Measurements from ENCODE around the gene CYP1A2. TPM values are rescaled to one million over a fixed set of nuclear protein-coding genes. Genes with fewer than 3 reads are reported as not detected.
A peak's percentile ranks its signal among the peaks of the same experiment; 100 is the strongest.

CYP1A2 gene
- total and polyA plus RNA-seq, 2 donors (not counting 1 experiment from before 2014, with no cell fraction given): not detected

DNA sequence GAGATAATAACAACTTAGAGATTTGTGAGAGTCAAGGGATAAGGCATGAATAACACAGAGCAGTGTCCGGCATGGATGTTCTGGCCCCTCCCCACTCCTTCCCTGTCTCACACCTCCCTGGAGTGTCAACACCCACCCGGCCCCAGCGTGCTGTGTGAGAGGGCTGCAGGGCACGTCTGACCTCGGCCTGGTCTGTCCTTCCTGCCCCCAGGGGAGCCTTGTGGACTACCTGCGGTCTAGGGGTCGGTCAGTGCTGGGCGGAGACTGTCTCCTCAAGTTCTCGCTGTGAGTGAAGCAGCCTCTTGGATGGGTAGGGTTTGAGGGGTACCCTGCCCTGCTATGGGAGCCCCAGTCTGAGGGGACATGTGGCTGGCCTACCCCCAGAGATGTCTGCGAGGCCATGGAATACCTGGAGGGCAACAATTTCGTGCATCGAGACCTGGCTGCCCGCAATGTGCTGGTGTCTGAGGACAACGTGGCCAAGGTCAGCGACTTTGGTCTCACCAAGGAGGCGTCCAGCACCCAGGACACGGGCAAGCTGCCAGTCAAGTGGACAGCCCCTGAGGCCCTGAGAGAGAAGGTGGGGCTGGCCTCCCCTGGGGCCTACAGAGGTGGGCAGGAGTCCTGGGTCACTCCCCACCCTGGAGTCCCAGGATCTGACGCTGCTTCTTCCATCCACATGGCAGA is 52.8 kb downstream of the CYP1A2 start:
- Mint-ChIP-seq H3K27ac (peak overlapping the region; percentile 56), H3K4me1 (peaks cover 40% of the 10 kb centered on the region), H3K4me3 (no peak overlapping the region), H3K9me3 (ENCODE audit: insufficient read depth) (no peaks in the 10 kb centered on the region), H3K27me3 (no peaks in the 10 kb centered on the region)
- no peak overlapping the region for H3K4me3 ChIP-seq (ENCODE audit: control extremely low read depth in 1 of 5, extremely low read depth in 1 of 5, insufficient read depth in 1 of 5, low read depth in 2 of 5, low read length in 4 of 5)
- peaks cover 83% of the 10 kb centered on the region for H4K20me1 ChIP-seq (ENCODE audit: control insufficient read depth, insufficient read depth, low read length, poor library complexity, severe bottlenecking)
- no peaks in the 10 kb centered on the region for H3K27me3 ChIP-seq (replicated peaks in 1 of 4; ENCODE audit: control extremely low read depth in 1 of 4, control insufficient read depth in 3 of 4, insufficient read depth in 4 of 4, low read length in 3 of 4)
- intact Hi-C loops (cut with micrococcal nuclease): loop anchor here (2.0 kb wide), 1 partner anchor 41 kb away; the partner anchor contains the start of gene ULK3
- no peak for ATAC-seq (ENCODE audit: low read depth)
- peaks cover 0 to 71% of the 10 kb centered on the region in 2 experiments for H3K36me3 ChIP-seq (replicated peaks in 1 of 2; ENCODE audit: control extremely low read depth in 1 of 2, control insufficient read depth in 1 of 2, extremely low read depth in 1 of 2, insufficient read depth in 2 of 2, low read length in 1 of 2)
- H3K79me2 ChIP-seq (ENCODE audit: control insufficient read depth, insufficient read depth, low read length): peaks cover 50% of the 10 kb centered on the region
- no peaks in the 10 kb centered on the region for H3K9me3 ChIP-seq (ENCODE audit: control extremely low read depth in 1 of 3, control insufficient read depth in 2 of 3, insufficient read depth in 1 of 3, low read length in 2 of 3)
- CTCF ChIA-PET: interaction anchor here (1.3 to 37.1 kb wide), 6 partner anchors 14 to 168 kb away, joined by 4 to 2548 read pairs (median 26); partner anchors contain the start of gene CSK
- DNase-seq: no peak
- POLR2A ChIA-PET: interaction anchor here (1.2 to 15.8 kb wide), 3 partner anchors 11 to 24 kb away, joined by 3 to 572 read pairs (median 56); partner anchors contain the start of gene CSK
- H3K4me1 ChIP-seq (ENCODE audit: control insufficient read depth in 2 of 2, insufficient read depth in 2 of 2, low read length in 2 of 2): peaks cover 43 to 46% of the 10 kb centered on the region in 2 donors
- TF ChIP-seq, protein P1, sequence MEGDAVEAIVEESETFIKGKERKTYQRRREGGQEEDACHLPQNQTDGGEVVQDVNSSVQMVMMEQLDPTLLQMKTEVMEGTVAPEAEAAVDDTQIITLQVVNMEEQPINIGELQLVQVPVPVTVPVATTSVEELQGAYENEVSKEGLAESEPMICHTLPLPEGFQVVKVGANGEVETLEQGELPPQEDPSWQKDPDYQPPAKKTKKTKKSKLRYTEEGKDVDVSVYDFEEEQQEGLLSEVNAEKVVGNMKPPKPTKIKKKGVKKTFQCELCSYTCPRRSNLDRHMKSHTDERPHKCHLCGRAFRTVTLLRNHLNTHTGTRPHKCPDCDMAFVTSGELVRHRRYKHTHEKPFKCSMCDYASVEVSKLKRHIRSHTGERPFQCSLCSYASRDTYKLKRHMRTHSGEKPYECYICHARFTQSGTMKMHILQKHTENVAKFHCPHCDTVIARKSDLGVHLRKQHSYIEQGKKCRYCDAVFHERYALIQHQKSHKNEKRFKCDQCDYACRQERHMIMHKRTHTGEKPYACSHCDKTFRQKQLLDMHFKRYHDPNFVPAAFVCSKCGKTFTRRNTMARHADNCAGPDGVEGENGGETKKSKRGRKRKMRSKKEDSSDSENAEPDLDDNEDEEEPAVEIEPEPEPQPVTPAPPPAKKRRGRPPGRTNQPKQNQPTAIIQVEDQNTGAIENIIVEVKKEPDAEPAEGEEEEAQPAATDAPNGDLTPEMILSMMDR (IDR thresholded peaks at IDR 0.05): no peak
- no peak for TF ChIP-seq EZH2 (IDR thresholded peaks at IDR 0.05; ENCODE audit: borderline replicate concordance, insufficient read depth, low read depth, low read length, poor library complexity, severe bottlenecking)
- no peak overlapping the region for H3K4me2 ChIP-seq (replicated peaks; ENCODE audit: low read depth, low read length, poor library complexity, severe bottlenecking)
- 87% methylated on average over 15 of the region's 18 CpGs for whole genome bisulfite sequencing (ENCODE audit: insufficient coverage)
- H3K27ac ChIP-seq (ENCODE audit: low read length in 2 of 2): peak overlapping the region in 1 of 2 donors; percentile 93
- H2AFZ ChIP-seq (ENCODE audit: insufficient read depth, low read depth, low read length, poor library complexity, severe bottlenecking): no peak overlapping the region
- H3K9ac ChIP-seq (ENCODE audit: low read length): no peak overlapping the region

DNA sequence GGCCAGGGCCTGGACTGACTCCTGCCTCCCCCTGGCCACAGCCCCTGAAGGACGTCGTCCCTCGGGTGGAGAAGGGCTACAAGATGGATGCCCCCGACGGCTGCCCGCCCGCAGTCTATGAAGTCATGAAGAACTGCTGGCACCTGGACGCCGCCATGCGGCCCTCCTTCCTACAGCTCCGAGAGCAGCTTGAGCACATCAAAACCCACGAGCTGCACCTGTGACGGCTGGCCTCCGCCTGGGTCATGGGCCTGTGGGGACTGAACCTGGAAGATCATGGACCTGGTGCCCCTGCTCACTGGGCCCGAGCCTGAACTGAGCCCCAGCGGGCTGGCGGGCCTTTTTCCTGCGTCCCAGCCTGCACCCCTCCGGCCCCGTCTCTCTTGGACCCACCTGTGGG is 53.6 kb downstream of the CYP1A2 start:
- Mint-ChIP-seq H3K4me3 (no peak overlapping the region), H3K9me3 (ENCODE audit: insufficient read depth) (no peaks in the 10 kb centered on the region), H3K27me3 (no peaks in the 10 kb centered on the region), H3K4me1 (peaks cover 42% of the 10 kb centered on the region), H3K27ac (no peak overlapping the region)
- DNase-seq (no peak), ATAC-seq (ENCODE audit: low read depth) (no peak)
- H3K79me2 ChIP-seq (ENCODE audit: control insufficient read depth, insufficient read depth, low read length): peaks cover 41% of the 10 kb centered on the region
- H3K9ac ChIP-seq (ENCODE audit: low read length): no peak overlapping the region
- H3K4me2 ChIP-seq (replicated peaks; ENCODE audit: low read depth, low read length, poor library complexity, severe bottlenecking): no peak overlapping the region
- peaks cover 0 to 65% of the 10 kb centered on the region in 2 experiments for H3K36me3 ChIP-seq (replicated peaks in 1 of 2; ENCODE audit: control extremely low read depth in 1 of 2, control insufficient read depth in 1 of 2, extremely low read depth in 1 of 2, insufficient read depth in 2 of 2, low read length in 1 of 2)
- intact Hi-C loops (cut with micrococcal nuclease): no loop called here
- no peaks in the 10 kb centered on the region for H3K9me3 ChIP-seq (ENCODE audit: control extremely low read depth in 1 of 3, control insufficient read depth in 2 of 3, insufficient read depth in 1 of 3, low read length in 2 of 3)
- peaks cover 79% of the 10 kb centered on the region for H4K20me1 ChIP-seq (ENCODE audit: control insufficient read depth, insufficient read depth, low read length, poor library complexity, severe bottlenecking)
- H2AFZ ChIP-seq (ENCODE audit: insufficient read depth, low read depth, low read length, poor library complexity, severe bottlenecking): no peak overlapping the region
- H3K27me3 ChIP-seq (replicated peaks in 1 of 4; ENCODE audit: control extremely low read depth in 1 of 4, control insufficient read depth in 3 of 4, insufficient read depth in 4 of 4, low read length in 3 of 4): no peaks in the 10 kb centered on the region
- TF ChIP-seq, protein P1 (IDR thresholded peaks at IDR 0.05): no peak
- TF ChIP-seq EZH2 (IDR thresholded peaks at IDR 0.05; ENCODE audit: borderline replicate concordance, insufficient read depth, low read depth, low read length, poor library complexity, severe bottlenecking): no peak
- H3K4me1 ChIP-seq (ENCODE audit: control insufficient read depth in 2 of 2, insufficient read depth in 2 of 2, low read length in 2 of 2): peaks cover 35 to 39% of the 10 kb centered on the region in 2 donors
- POLR2A ChIA-PET: no interaction called here
- no peak overlapping the region for H3K27ac ChIP-seq (ENCODE audit: low read length in 2 of 2)
- no peak overlapping the region for H3K4me3 ChIP-seq (ENCODE audit: control extremely low read depth in 1 of 5, extremely low read depth in 1 of 5, insufficient read depth in 1 of 5, low read depth in 2 of 5, low read length in 4 of 5)
- 94% methylated on average over 20 of the region's 20 CpGs for WGBS (ENCODE audit: insufficient coverage)
- CTCF ChIA-PET: interaction anchor here (1.3 to 37.1 kb wide), 2 partner anchors 22 to 148 kb away, joined by 4 to 2548 read pairs; partner anchors contain the start of gene CSK
